K562 (cell line): Measurements from ENCODE around the gene TALDO1. TPM values are rescaled to one million over a fixed set of nuclear protein-coding genes. Genes with fewer than 3 reads are reported as not detected.

Experiments
- ARNT ChIP-seq, 2 experiments: fragments of 450-650 bp; IDR thresholded peaks; 2 replicates each; pipeline ENCODE4 v1.6.1; 2016; ENCODE audit warnings: mild to moderate bottlenecking in 1 of 2
- BRD9 ChIP-seq: fragments of 450-650 bp; IDR thresholded peaks from 2 replicates; pipeline ENCODE4 v1.6.1; 2018; ENCODE audit warnings: low read depth; ENCODE audit not compliant: partially characterized antibody
- BRF1 ChIP-seq: IDR thresholded peaks from 3 replicates; pipeline ENCODE4 v1.6.1; 2011; ENCODE audit warnings: borderline replicate concordance, mild to moderate bottlenecking; ENCODE audit not compliant: insufficient read length; ENCODE audit errors: extremely low read depth
- FIP1L1 ChIP-seq: fragments of 200-400 bp; formaldehyde crosslinking; IDR thresholded peaks from 2 replicates; pipeline ENCODE4 v1.6.1; 2018; ENCODE audit warnings: mild to moderate bottlenecking, low read depth, low read length; ENCODE audit not compliant: poor library complexity, severe bottlenecking
- HDGF ChIP-seq: fragments of 450-650 bp; IDR thresholded peaks from 2 replicates; pipeline ENCODE4 v1.6.1; 2016
- HOXB6 ChIP-seq: fragments of 250-450 bp; sonication (Bioruptor Pico); IDR thresholded peaks from 2 replicates; pipeline ENCODE4 v1.5.1; 2022; ENCODE audit warnings: mild to moderate bottlenecking, borderline replicate concordance
- IFI16 ChIP-seq: fragments of 250-450 bp; sonication (Bioruptor Pico); IDR thresholded peaks from 2 replicates; pipeline ENCODE4 v2.1.2; 2022; ENCODE audit warnings: mild to moderate bottlenecking, inconsistent platforms
- KAT8 ChIP-seq: fragments of 450-650 bp; IDR thresholded peaks from 2 replicates; pipeline ENCODE4 v1.6.1; 2016; ENCODE audit warnings: low read depth, mild to moderate bottlenecking
- KDM5B ChIP-seq: fragments of 200-600 bp; sonication (generic); IDR thresholded peaks from 2 replicates; pipeline ENCODE4 v1.6.1; 2012; ENCODE audit warnings: low read depth, mild to moderate bottlenecking, moderate library complexity, low read length, control low read depth, inconsistent platforms; ENCODE audit not compliant: insufficient replicate concordance
- PCBP1 ChIP-seq: fragments of 200-400 bp; formaldehyde crosslinking; IDR thresholded peaks from 2 replicates; pipeline ENCODE4 v1.6.1; 2018; ENCODE audit warnings: mild to moderate bottlenecking, low read depth, low read length; ENCODE audit not compliant: poor library complexity, severe bottlenecking
- PYGO2 ChIP-seq: fragments of 450-650 bp; IDR thresholded peaks from 2 replicates; pipeline ENCODE4 v1.6.1; 2016; ENCODE audit warnings: mild to moderate bottlenecking, missing genetic modification characterization, moderate library complexity, missing compliant biosample characterization
- SMAD4 ChIP-seq: fragments of 250-450 bp; sonication (Bioruptor Pico); conservative IDR thresholded peaks from 2 replicates; pipeline ENCODE4 v1.8.0; 2021; ENCODE audit warnings: inconsistent platforms, mild to moderate bottlenecking, moderate library complexity
- SMARCA4 ChIP-seq: fragments of 450-650 bp; IDR thresholded peaks from 2 replicates; pipeline ENCODE4 v1.6.1; 2016
- TAF7 ChIP-seq: fragments of 450-650 bp; IDR thresholded peaks from 2 replicates; pipeline ENCODE4 v1.6.1; 2016; ENCODE audit warnings: missing genetic modification characterization, missing compliant biosample characterization
- TCF7 ChIP-seq: sonication (generic); IDR thresholded peaks from 2 replicates; pipeline ENCODE4 v1.6.1; 2016; ENCODE audit warnings: antibody characterized with exemption, borderline replicate concordance
- TSC22D4 ChIP-seq: fragments of 450-650 bp; IDR thresholded peaks from 2 replicates; pipeline ENCODE4 v1.6.1; 2016; ENCODE audit warnings: missing genetic modification characterization, missing biosample characterization, control low read depth
- ZNF143 ChIP-seq: sonication (generic); formaldehyde crosslinking; IDR thresholded peaks from 2 replicates; pipeline ENCODE4 v1.9.0; 2022; ENCODE audit warnings: mild to moderate bottlenecking, missing genetic modification reagents
- ZNF197 ChIP-seq: fragments of 200-800 bp; sonication (Bioruptor generic); IDR thresholded peaks from 2 replicates; pipeline ENCODE4 v1.6.1; 2016; ENCODE audit warnings: low read depth, missing genetic modification characterization, missing compliant biosample characterization
- ZNF239 ChIP-seq: fragments of 250-450 bp; sonication (Bioruptor Pico); IDR thresholded peaks from 2 replicates; pipeline ENCODE4 v1.4.0; 2020; ENCODE audit warnings: mild to moderate bottlenecking
- ZNF282 ChIP-seq: sonication (generic); formaldehyde crosslinking; IDR thresholded peaks from 2 replicates; pipeline ENCODE4 v1.8.1; 2023; ENCODE audit warnings: missing genetic modification reagents
- ZNF589 ChIP-seq: fragments of 200-800 bp; sonication (Bioruptor generic); IDR thresholded peaks from 2 replicates; pipeline ENCODE4 v1.6.1; 2016; ENCODE audit warnings: low read depth, missing genetic modification characterization, missing compliant biosample characterization
- ZNF668 ChIP-seq: fragments of 250-450 bp; sonication (Bioruptor Pico); IDR thresholded peaks from 2 replicates; pipeline ENCODE4 v1.8.0; 2022; ENCODE audit warnings: mild to moderate bottlenecking, inconsistent platforms
- ZNF707 ChIP-seq: fragments of 250-450 bp; sonication (Bioruptor Pico); conservative IDR thresholded peaks from 2 replicates; pipeline ENCODE4 v1.8.0; 2022; ENCODE audit warnings: inconsistent platforms, mild to moderate bottlenecking, moderate library complexity
- ZNF778 ChIP-seq: fragments of 450-650 bp; formaldehyde crosslinking; IDR thresholded peaks from 2 replicates; pipeline ENCODE4 v1.4.0; 2020; ENCODE audit warnings: mild to moderate bottlenecking, moderate library complexity
- ZNF830 ChIP-seq: fragments of 250-450 bp; sonication (Bioruptor Pico); IDR thresholded peaks from 2 replicates; pipeline ENCODE4 v1.5.0; 2021; ENCODE audit warnings: mild to moderate bottlenecking
- polyA plus RNA-seq, 8 experiments: library from polyadenylated mRNA; depleted of rRNA in 4 of 8; stranded (reverse) in 5 of 8; unstranded in 3 of 8; fragments of >200 nt; fragmentation: Nextera tagmentation in 2 of 8; fragmentation: Illumina TruSeq in 1 of 8; extraction: Ambion mirVana in 2 of 8; extraction: Trizol in 1 of 8; gene quantifications; 2 replicates each; pipeline versions ENCODE4 v1.2.1 to v1.2.3, GENCODE V29; 2011 to 2014; ENCODE audit warnings: inconsistent platforms in 1 of 8, missing spikeins in 1 of 8
- total RNA-seq, 7 experiments: library from RNA; depleted of rRNA in 6 of 7; stranded (reverse); fragments of >200 nt in 6 of 7; fragmentation: Illumina TruSeq in 2 of 7; extraction: Trizol in 2 of 7; gene quantifications; 2 replicates each; pipeline versions ENCODE4 v1.2.1 to v1.2.3, GENCODE V29; 2011 to 2021; ENCODE audit warnings: low replicate concordance in 1 of 7
- TF ChIP-seq, protein P1 (sequence below): sonication (generic); formaldehyde crosslinking; IDR thresholded peaks from 2 replicates; pipeline ENCODE4 v1.8.1; 2023; ENCODE audit warnings: mild to moderate bottlenecking, missing genetic modification reagents
- TF ChIP-seq, protein P2 (sequence below): fragments of 250-450 bp; sonication (Bioruptor Pico); IDR thresholded peaks from 2 replicates; pipeline ENCODE4 v1.4.0; 2020
- TF ChIP-seq, protein P3 (sequence below): conservative IDR thresholded peaks from 2 replicates; pipeline ENCODE4 v1.6.1; 2011; ENCODE audit warnings: low read depth, mild to moderate bottlenecking, low read length; ENCODE audit not compliant: control insufficient read depth

Gene TALDO1
- total and polyA plus RNA-seq, 9 of the 15 experiments (the other 6 are each of a cell fraction or from before 2014, with no cell fraction given), result 260 to 541 (median 441) TPM

DNA sequence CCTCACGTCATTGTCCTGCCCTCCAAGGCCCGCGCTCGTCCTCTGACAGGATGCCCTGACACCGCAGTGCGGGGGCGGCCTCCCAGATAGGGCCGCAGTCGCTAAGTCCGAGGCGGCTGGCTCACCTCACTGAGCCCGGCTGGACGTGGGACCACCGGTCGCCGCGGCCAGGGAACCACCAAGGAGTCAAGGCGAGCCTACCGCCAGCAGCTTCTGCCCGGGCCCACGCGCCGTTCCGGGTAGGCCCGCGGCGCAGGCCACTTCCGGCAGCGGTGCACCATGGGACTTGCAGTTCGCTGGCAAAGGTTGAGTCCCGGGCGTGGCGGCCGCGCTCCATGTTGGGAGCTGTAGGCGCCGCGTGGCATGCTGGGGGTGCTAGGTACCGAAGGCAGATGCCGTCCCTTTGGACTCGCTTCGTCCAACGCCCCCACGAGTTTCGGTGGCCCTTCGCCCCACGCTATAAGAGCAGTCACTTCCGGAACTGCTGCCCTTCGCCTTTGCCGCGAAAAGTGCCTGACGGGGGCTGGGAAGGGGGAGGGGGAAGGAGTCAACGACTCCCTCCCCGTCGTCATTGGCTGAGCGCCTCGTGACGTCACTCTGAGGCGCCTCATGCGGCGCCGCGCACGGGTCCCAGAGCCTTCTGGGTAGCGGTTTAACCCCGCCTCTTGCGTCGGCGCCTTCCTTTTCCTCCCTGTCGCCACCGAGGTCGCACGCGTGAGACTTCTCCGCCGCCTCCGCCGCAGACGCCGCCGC, 62.2 kb downstream of the TALDO1 start, which contains the start of gene RPLP2 (continued):
- TF ChIP-seq KAT8 (no peak), KDM5B (no peak), ZNF197 (CRISPR knock-in tag) (peak; percentile 72; the same call in 1 of the 2 replicates), ARNT (IDR thresholded peaks at IDR 0.05) (peak in 1 of 2 experiments; percentile 78; a peak in 2 of 4 replicates), ZNF282 (CRISPR knock-in tag) (no peak; the same call in 1 of the 2 replicates), FIP1L1 (no peak), SMAD4 (CRISPR knock-in tag) (peak; percentile 19), ZNF830 (CRISPR knock-in tag) (no peak), PYGO2 (tag) (no peak), ZNF589 (CRISPR knock-in tag) (0 out of 2 replicates have a peak, but pooled peaks have one; percentile 52), HOXB6 (CRISPR knock-in tag) (no peak), ZNF143 (CRISPR knock-in tag) (peak; percentile 97), ZNF668 (CRISPR knock-in tag) (no peak), TSC22D4 (tag) (no peak), HDGF (no peak), IFI16 (CRISPR knock-in tag) (no peak), SMARCA4 (no peak), TAF7 (tag) (peak; percentile 42; the same call in 1 of the 2 replicates), ZNF239 (no peak), TCF7 (no peak), BRD9 (no peak), ZNF707 (CRISPR knock-in tag) (no peak), PCBP1 (peak; percentile 83), ZNF778 (no peak), BRF1 (no peak)
- TF ChIP-seq, protein P1, sequence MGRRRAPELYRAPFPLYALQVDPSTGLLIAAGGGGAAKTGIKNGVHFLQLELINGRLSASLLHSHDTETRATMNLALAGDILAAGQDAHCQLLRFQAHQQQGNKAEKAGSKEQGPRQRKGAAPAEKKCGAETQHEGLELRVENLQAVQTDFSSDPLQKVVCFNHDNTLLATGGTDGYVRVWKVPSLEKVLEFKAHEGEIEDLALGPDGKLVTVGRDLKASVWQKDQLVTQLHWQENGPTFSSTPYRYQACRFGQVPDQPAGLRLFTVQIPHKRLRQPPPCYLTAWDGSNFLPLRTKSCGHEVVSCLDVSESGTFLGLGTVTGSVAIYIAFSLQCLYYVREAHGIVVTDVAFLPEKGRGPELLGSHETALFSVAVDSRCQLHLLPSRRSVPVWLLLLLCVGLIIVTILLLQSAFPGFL, result no peak
- TF ChIP-seq, protein P2, sequence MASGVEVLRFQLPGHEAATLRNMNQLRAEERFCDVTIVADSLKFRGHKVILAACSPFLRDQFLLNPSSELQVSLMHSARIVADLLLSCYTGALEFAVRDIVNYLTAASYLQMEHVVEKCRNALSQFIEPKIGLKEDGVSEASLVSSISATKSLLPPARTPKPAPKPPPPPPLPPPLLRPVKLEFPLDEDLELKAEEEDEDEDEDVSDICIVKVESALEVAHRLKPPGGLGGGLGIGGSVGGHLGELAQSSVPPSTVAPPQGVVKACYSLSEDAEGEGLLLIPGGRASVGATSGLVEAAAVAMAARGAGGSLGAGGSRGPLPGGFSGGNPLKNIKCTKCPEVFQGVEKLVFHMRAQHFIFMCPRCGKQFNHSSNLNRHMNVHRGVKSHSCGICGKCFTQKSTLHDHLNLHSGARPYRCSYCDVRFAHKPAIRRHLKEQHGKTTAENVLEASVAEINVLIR (CRISPR knock-in tag), result peak; percentile 98
- TF ChIP-seq, protein P3, sequence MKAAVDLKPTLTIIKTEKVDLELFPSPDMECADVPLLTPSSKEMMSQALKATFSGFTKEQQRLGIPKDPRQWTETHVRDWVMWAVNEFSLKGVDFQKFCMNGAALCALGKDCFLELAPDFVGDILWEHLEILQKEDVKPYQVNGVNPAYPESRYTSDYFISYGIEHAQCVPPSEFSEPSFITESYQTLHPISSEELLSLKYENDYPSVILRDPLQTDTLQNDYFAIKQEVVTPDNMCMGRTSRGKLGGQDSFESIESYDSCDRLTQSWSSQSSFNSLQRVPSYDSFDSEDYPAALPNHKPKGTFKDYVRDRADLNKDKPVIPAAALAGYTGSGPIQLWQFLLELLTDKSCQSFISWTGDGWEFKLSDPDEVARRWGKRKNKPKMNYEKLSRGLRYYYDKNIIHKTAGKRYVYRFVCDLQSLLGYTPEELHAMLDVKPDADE, result peak; percentile 98
